ENCODE measurements around the gene DLGAP1. TPM values are rescaled to one million over a fixed set of nuclear protein-coding genes. Genes with fewer than 3 reads are reported as not detected.

The DLGAP1 gene
- total and polyA plus RNA-seq, 3 donors from 2014 or later, result 18.6 to 93.8 (median 69.1) TPM

- Histone ChIP-seq H3K27me3 (no peaks in the 10 kb centered on the region), H3K4me3 (no peak overlapping the region), H3K27ac (no peak overlapping the region), H3K4me1 (no peaks in the 10 kb centered on the region), H3K36me3 (ENCODE audit: low read depth, missing control alignments) (no peaks in the 10 kb centered on the region), H3K9me3 (no peaks in the 10 kb centered on the region)
- no peak for TF ChIP-seq CTCF (IDR thresholded peaks at IDR 0.05)
- no peak for TF ChIP-seq POLR2A (IDR thresholded peaks at IDR 0.05)
- 64 to 65% methylated on average over 5 of the region's 5 CpGs for WGBS, 2 donors
- intact Hi-C loops (cut with DNase I; ENCODE audit: low total_unique reads), result no loop called here
- no peak for DNase-seq
Observed at GRCh38 chr18:4286256-4286655, 168.9 kb downstream of the DLGAP1 start.

GRCh38 chr18:4285525-4285924 lies 169.6 kb downstream of the DLGAP1 start:
- Histone ChIP-seq H3K27ac (no peak overlapping the region), H3K4me3 (no peak overlapping the region), H3K9me3 (no peaks in the 10 kb centered on the region), H3K4me1 (no peaks in the 10 kb centered on the region), H3K36me3 (ENCODE audit: low read depth, missing control alignments) (no peaks in the 10 kb centered on the region), H3K27me3 (no peaks in the 10 kb centered on the region)
- no peak for TF ChIP-seq POLR2A (IDR thresholded peaks at IDR 0.05)
- WGBS, 2 donors, result 48 to 77% methylated on average over 3 of the region's 3 CpGs
- intact Hi-C loops (cut with DNase I; ENCODE audit: low total_unique reads), result no loop called here
- DNase-seq, result no peak

- no peak for DNase-seq
- intact Hi-C loops (cut with DNase I; ENCODE audit: low total_unique reads), result no loop called here
- no peak overlapping the region for H3K4me3 ChIP-seq
- 51 to 57% methylated on average over 2 of the region's 2 CpGs for WGBS, 2 donors
- no peak for TF ChIP-seq POLR2A (IDR thresholded peaks at IDR 0.05)
- no peak for TF ChIP-seq CTCF (IDR thresholded peaks at IDR 0.05)
- H3K27me3 ChIP-seq, result no peaks in the 10 kb centered on the region
- H3K27ac ChIP-seq, result no peak overlapping the region
- no peaks in the 10 kb centered on the region for H3K9me3 ChIP-seq
- H3K4me1 ChIP-seq, result no peaks in the 10 kb centered on the region
- no peaks in the 10 kb centered on the region for H3K36me3 ChIP-seq (ENCODE audit: low read depth, missing control alignments)
Observed at GRCh38 chr18:4284528-4284927, 170.6 kb downstream of the DLGAP1 start.

GRCh38 chr18:4283746-4284291 lies 171.3 kb downstream of the DLGAP1 start:
- Histone ChIP-seq H3K4me1 (no peaks in the 10 kb centered on the region), H3K4me3 (no peak overlapping the region), H3K9me3 (no peaks in the 10 kb centered on the region), H3K36me3 (ENCODE audit: low read depth, missing control alignments) (no peaks in the 10 kb centered on the region), H3K27me3 (no peaks in the 10 kb centered on the region), H3K27ac (no peak overlapping the region)
- no peak for DNase-seq
- TF ChIP-seq CTCF (IDR thresholded peaks at IDR 0.05) (no peak), POLR2A (IDR thresholded peaks at IDR 0.05) (no peak)
- 70 to 73% methylated on average over 4 of the region's 4 CpGs for WGBS, 2 donors
- intact Hi-C loops (cut with DNase I; ENCODE audit: low total_unique reads), result no loop called here

GRCh38 chr18:4282954-4283353 lies 172.2 kb downstream of the DLGAP1 start:
- TF ChIP-seq CTCF (IDR thresholded peaks at IDR 0.05) (no peak), POLR2A (IDR thresholded peaks at IDR 0.05) (no peak)
- H3K9me3 ChIP-seq, result no peaks in the 10 kb centered on the region
- H3K4me3 ChIP-seq, result no peak overlapping the region
- no peak overlapping the region for H3K27ac ChIP-seq
- no peaks in the 10 kb centered on the region for H3K27me3 ChIP-seq
- intact Hi-C loops (cut with DNase I; ENCODE audit: low total_unique reads), result no loop called here
- 50 to 56% methylated on average over 3 of the region's 3 CpGs for WGBS, 2 donors
- no peaks in the 10 kb centered on the region for H3K36me3 ChIP-seq (ENCODE audit: low read depth, missing control alignments)
- H3K4me1 ChIP-seq, result no peaks in the 10 kb centered on the region
- DNase-seq, result no peak

All from testis (tissue), 3 donors.